Measurements from ENCODE around the gene PGK2. TPM values are rescaled to one million over a fixed set of nuclear protein-coding genes. Genes with fewer than 3 reads are reported as not detected.

PGK2 gene
- total and polyA plus RNA-seq, 2 of the 8 experiments (the other 6 are each of a cell fraction or from before 2014, with no cell fraction given) = not detected

GRCh38 chr6:49782293-49782692 lies 4.8 kb downstream of the PGK2 start (continued):
- no peak for TF ChIP-seq HDAC6 (IDR thresholded peaks at IDR 0.05; ENCODE audit: low read depth, low read length)
- TF ChIP-seq TEAD4 (IDR thresholded peaks at IDR 0.05; ENCODE audit: low read depth, low read length) = no peak
- no peak for TF ChIP-seq CHD2 (IDR thresholded peaks at IDR 0.05; ENCODE audit: low read length)
- TF ChIP-seq GABPA (IDR thresholded peaks at IDR 0.05; ENCODE audit: borderline replicate concordance, insufficient read depth, low read length) = no peak
- no peak for TF ChIP-seq SP1 (IDR thresholded peaks at IDR 0.05; ENCODE audit: low read depth, low read length)
- TF ChIP-seq SP4 (IDR thresholded peaks at IDR 0.05; ENCODE audit: low read length) = no peak
- no peak for TF ChIP-seq JUND (IDR thresholded peaks at IDR 0.05; ENCODE audit: low read length)
- no peak for TF ChIP-seq KDM1A (IDR thresholded peaks at IDR 0.05; ENCODE audit: borderline replicate concordance, low read length)

Measured in H1 (cell line).